Lower leg skin (tissue), 4 donors: ENCODE measurements around the gene ADAM8. TPM values are rescaled to one million over a fixed set of nuclear protein-coding genes. Genes with fewer than 3 reads are reported as not detected.

Experiments used
- DNase-seq, 2 donors: peaks; one replicate each; pipeline ENCODE4 v3.0.0-alpha.2; 2019; ENCODE audit warnings: low spot score in 2 of 2
- H3K4me3 ChIP-seq: fragments of 200-600 bp; sonication (generic); 2 replicates; pipeline ENCODE4 v1.5.1; 2017; ENCODE audit warnings: mild to moderate bottlenecking, low read depth; ENCODE audit not compliant: poor library complexity, severe bottlenecking
- CTCF ChIP-seq, 3 donors: fragments of 450-650 bp; IDR thresholded peaks; one replicate each; pipeline ENCODE4 v1.5.1; 2016; ENCODE audit warnings: antibody characterized with exemption in 3 of 3, mild to moderate bottlenecking in 3 of 3, moderate library complexity in 2 of 3
- POLR2A ChIP-seq, 2 donors: fragments of 450-650 bp; IDR thresholded peaks; one replicate each; pipeline ENCODE4 v1.6.1; 2016 to 2017; ENCODE audit warnings: antibody characterized with exemption in 2 of 2, mild to moderate bottlenecking in 1 of 2, moderate library complexity in 1 of 2
- WGBS, 2 donors: methylation state at CpG; one replicate each; pipeline ENCODE4 v1.1.5; 2018; 5-methylcytosine and 5-hydroxymethylcytosine counted together
- intact Hi-C: fragments of 100-400 bp; cut with DNase I; formaldehyde crosslinking; loops from one replicate; pipeline ENCODE4 v1.15.0; 2023; ENCODE audit warnings: low total_unique reads
- total RNA-seq, 4 donors: library from RNA; depleted of rRNA; stranded (reverse); fragments of >200 nt; gene quantifications; one replicate each; pipeline ENCODE4 v1.1.0, GENCODE V29; 2016

Gene ADAM8
- total RNA-seq, 4 donors from 2014 or later: 3.3 to 5.9 (median 4.6) TPM

GRCh38 chr10:133277993-133278576, 1.4 kb upstream of the ADAM8 start:
- 67 to 69% methylated on average over 12 of the region's 12 CpGs for WGBS, 2 donors
- DNase-seq: no peak
- TF ChIP-seq CTCF (IDR thresholded peaks at IDR 0.05) (no peak), POLR2A (IDR thresholded peaks at IDR 0.05) (no peak)
- intact Hi-C loops: no loop called here
- no peak overlapping the region for H3K4me3 ChIP-seq

DNA sequence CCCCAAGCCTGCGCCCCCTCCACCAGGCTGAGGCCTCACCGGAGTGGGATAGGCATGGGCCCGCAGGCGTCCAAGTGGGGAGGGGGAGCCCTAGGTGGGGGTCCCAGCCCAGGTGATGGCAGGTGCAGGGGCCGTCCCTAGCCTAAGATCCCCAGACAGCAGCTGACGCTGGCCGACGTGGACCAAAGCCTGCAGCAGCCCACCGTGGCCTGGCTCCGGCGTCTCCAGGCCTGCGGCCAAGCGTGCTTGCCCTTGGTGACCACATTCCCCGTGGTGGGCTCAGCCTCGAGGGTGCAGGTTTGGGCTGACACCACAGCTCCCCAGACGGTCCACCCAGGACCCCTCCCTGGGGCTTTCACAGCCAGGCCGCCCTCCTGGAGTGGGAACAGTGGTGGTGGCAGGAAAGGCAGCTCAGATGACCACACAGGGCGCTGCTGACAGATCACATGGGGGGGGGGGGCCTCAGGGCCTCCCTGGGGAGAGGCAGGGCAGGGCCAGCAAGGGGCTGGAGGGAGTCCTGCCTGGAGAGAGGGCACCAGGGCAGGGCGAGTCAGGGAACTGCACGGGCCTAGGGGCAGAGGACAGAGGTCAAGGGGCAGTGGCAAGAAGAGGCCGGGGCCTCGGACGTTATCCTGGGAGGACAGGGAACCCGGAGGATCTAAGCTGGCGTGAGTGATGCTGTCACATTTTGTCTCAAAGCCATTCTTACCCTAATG, 767 bp upstream of the ADAM8 start:
- H3K4me3 ChIP-seq: no peak overlapping the region
- intact Hi-C loops: no loop called here
- 57 to 63% methylated on average over 13 to 24 of the region's 25 CpGs for WGBS, 2 donors
- DNase-seq: no peak
- TF ChIP-seq CTCF (IDR thresholded peaks at IDR 0.05) (no peak), POLR2A (IDR thresholded peaks at IDR 0.05) (no peak)

GRCh38 chr10:133276100-133276434, 601 bp downstream of the ADAM8 start:
- intact Hi-C loops: no loop called here
- TF ChIP-seq CTCF (IDR thresholded peaks at IDR 0.05) (no peak), POLR2A (IDR thresholded peaks at IDR 0.05) (no peak)
- no peak for DNase-seq
- WGBS, 2 donors: 14 to 17% methylated on average over 4 to 6 of the region's 6 CpGs
- H3K4me3 ChIP-seq: no peak overlapping the region

DNA sequence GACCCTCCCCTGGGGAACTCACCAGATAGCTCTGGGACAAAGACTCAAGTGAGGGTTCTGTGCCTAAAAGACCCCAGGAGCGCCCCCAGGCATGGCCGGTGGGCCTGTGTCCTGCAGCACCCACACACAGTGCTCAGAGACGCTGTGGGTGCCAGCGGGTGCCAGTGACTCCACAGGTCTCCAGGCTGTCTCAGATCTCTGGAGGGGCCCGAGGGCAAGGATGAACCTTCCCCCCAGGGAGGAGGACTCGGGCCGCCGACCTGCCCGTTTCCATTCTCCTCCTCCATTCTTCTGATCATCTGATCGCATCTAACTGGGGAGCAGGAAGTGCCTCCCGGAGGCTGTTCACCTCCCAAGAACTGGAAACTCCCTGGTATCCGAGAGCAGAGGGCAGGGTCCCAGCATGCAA, 980 bp downstream of the ADAM8 start:
- DNase-seq: no peak
- intact Hi-C loops: no loop called here
- 1 to 21% methylated on average over 8 to 12 of the region's 12 CpGs for WGBS, 2 donors
- TF ChIP-seq CTCF (IDR thresholded peaks at IDR 0.05) (no peak), POLR2A (IDR thresholded peaks at IDR 0.05) (no peak)
- no peak overlapping the region for H3K4me3 ChIP-seq

GRCh38 chr10:133274751-133275683, 1.7 kb downstream of the ADAM8 start:
- DNase-seq: no peak
- 28 to 29% methylated on average over 11 to 24 of the region's 26 CpGs for WGBS, 2 donors
- intact Hi-C loops: no loop called here
- no peak for TF ChIP-seq CTCF (IDR thresholded peaks at IDR 0.05)
- TF ChIP-seq POLR2A (IDR thresholded peaks at IDR 0.05): no peak
- H3K4me3 ChIP-seq: no peak overlapping the region
